Endothelial cell of umbilical vein (primary cell): ENCODE measurements around the gene MALT1. TPM values are rescaled to one million over a fixed set of nuclear protein-coding genes. Genes with fewer than 3 reads are reported as not detected.

Experiments used
- BruUV-seq: library from RNA; stranded (reverse); fragments of 400-500 nt; replicated peaks from 2 replicates; lab custom pipeline; 2021; lab: Mats Ljungman, UMichigan
- CTCF ChIA-PET: fragments of 300-600, 350-600 bp; sonication (Branson Sonifier 250); formaldehyde crosslinking; loops from one replicate; lab custom pipeline; 2021; ENCODE audit warnings: antibody characterized with exemption, inconsistent platforms; lab: Charles Lee
- POLR2A ChIA-PET: fragments of 300-600, 350-600 bp; sonication (Branson Sonifier 250); formaldehyde crosslinking; loops from one replicate; lab custom pipeline; 2021; ENCODE audit warnings: antibody characterized with exemption, inconsistent platforms; lab: Charles Lee
- DNase-seq: peaks from one replicate; pipeline ENCODE4 v3.0.0-alpha.2; 2011; ENCODE audit warnings: low read depth, low spot score
- FAIRE-seq: peaks from 2 replicates; lab custom pipeline; 2011; peaks lifted over from hg19 to GRCh38; lab: Jason Lieb, UNC
- H2AFZ ChIP-seq: 2 replicates; pipeline ENCODE4 v1.6.0; 2012; ENCODE audit warnings: low read depth, low read length, control low read depth, inconsistent platforms
- H3K27ac ChIP-seq: 2 replicates; pipeline ENCODE4 v1.5.1; 2011; ENCODE audit warnings: low read depth, mild to moderate bottlenecking, control low read depth, low read length, moderate library complexity; ENCODE audit not compliant: insufficient read depth
- H3K27me3 ChIP-seq, 2 experiments: 2 replicates each; pipeline versions ENCODE4 v1.6.0 to v1.6.1; 2011; ENCODE audit warnings: low read length in 2 of 2, mixed read lengths in 1 of 2; ENCODE audit not compliant: control insufficient read depth in 2 of 2, insufficient read depth in 2 of 2
- H3K36me3 ChIP-seq, 2 experiments: 2 replicates in 1 of 2; 3 replicates in 1 of 2; pipeline ENCODE4 v1.5.1; 2011; ENCODE audit warnings: low read length in 2 of 2, mild to moderate bottlenecking in 1 of 2, moderate library complexity in 1 of 2; ENCODE audit not compliant: control insufficient read depth in 2 of 2, insufficient read depth in 2 of 2; ENCODE audit errors: extremely low read depth in 1 of 2
- H3K4me1 ChIP-seq: 3 replicates; pipeline ENCODE4 v1.5.1; 2011; ENCODE audit warnings: mild to moderate bottlenecking, low read length; ENCODE audit not compliant: control insufficient read depth, insufficient read depth; ENCODE audit errors: extremely low read depth
- H3K4me2 ChIP-seq: 2 replicates; pipeline ENCODE4 v1.6.1; 2011; ENCODE audit warnings: low read length, control low read depth, mixed read lengths; ENCODE audit not compliant: insufficient read depth
- H3K4me3 ChIP-seq, 3 experiments: fragments of 200-600 bp in 1 of 3; sonication (generic), shearing (Covaris generic) in 1 of 3; replicated peaks in 1 of 3; 2 replicates each; pipeline ENCODE4 v1.5.1; 2011 to 2016; ENCODE audit warnings: control low read depth in 3 of 3, low read length in 3 of 3, mild to moderate bottlenecking in 2 of 3, inconsistent platforms in 1 of 3, low read depth in 1 of 3, moderate library complexity in 1 of 3; ENCODE audit not compliant: insufficient read depth in 1 of 3
- H3K79me2 ChIP-seq: 2 replicates; pipeline ENCODE4 v1.6.0; 2012; ENCODE audit warnings: low read length, inconsistent platforms; ENCODE audit not compliant: control insufficient read depth, insufficient read depth
- H3K9ac ChIP-seq: replicated peaks from 2 replicates; pipeline ENCODE3; 2011; ENCODE audit warnings: low read length, control low read depth; ENCODE audit not compliant: insufficient read depth; ENCODE audit errors: extremely low read depth
- H3K9me1 ChIP-seq: replicated peaks from 3 replicates; pipeline ENCODE4 v1.6.0; 2011; ENCODE audit warnings: mild to moderate bottlenecking, low read length; ENCODE audit not compliant: control insufficient read depth, insufficient read depth; ENCODE audit errors: extremely low read depth
- H3K9me3 ChIP-seq: replicated peaks from 2 replicates; pipeline ENCODE4 v1.5.1; 2012; ENCODE audit warnings: low read length, inconsistent platforms; ENCODE audit not compliant: control insufficient read depth, insufficient read depth
- H4K20me1 ChIP-seq: replicated peaks from 2 replicates; pipeline ENCODE3; 2011; ENCODE audit warnings: mild to moderate bottlenecking, low read length; ENCODE audit not compliant: control insufficient read depth, insufficient read depth; ENCODE audit errors: extremely low read depth
- EZH2 ChIP-seq: IDR thresholded peaks from 2 replicates; pipeline ENCODE4 v1.6.1; 2012; ENCODE audit warnings: borderline replicate concordance, low read depth, mild to moderate bottlenecking, moderate library complexity, low read length, inconsistent platforms; ENCODE audit not compliant: severe bottlenecking
- FOS ChIP-seq: IDR thresholded peaks from 2 replicates; pipeline ENCODE4 v1.6.1; 2011; ENCODE audit warnings: mild to moderate bottlenecking, low read length, moderate library complexity, borderline replicate concordance; ENCODE audit not compliant: insufficient read depth
- GATA2 ChIP-seq: IDR thresholded peaks from 2 replicates; pipeline ENCODE4 v1.7.0; 2011; ENCODE audit warnings: low read depth, mild to moderate bottlenecking, moderate library complexity, mixed read lengths, low read length; ENCODE audit not compliant: insufficient read length, insufficient read depth
- JUN ChIP-seq: IDR thresholded peaks from 2 replicates; pipeline ENCODE4 v1.6.1; 2011; ENCODE audit warnings: borderline replicate concordance, low read depth; ENCODE audit not compliant: insufficient read length, insufficient read depth
- MYC ChIP-seq: IDR thresholded peaks from one replicate; pipeline ENCODE4 v1.6.1; 2011; ENCODE audit warnings: mild to moderate bottlenecking, low read depth, low read length
- POLR2A ChIP-seq: IDR thresholded peaks from 2 replicates; pipeline ENCODE4 v1.6.1; 2012; ENCODE audit warnings: low read depth, mild to moderate bottlenecking, control low read depth, low read length
- POLR2AphosphoS5 ChIP-seq: IDR thresholded peaks from 2 replicates; pipeline ENCODE4 v1.6.1; 2012; ENCODE audit warnings: low read depth, mild to moderate bottlenecking, control low read depth, low read length, moderate library complexity; ENCODE audit not compliant: insufficient read depth
- dilution Hi-C: fragments of 300-500 bp; cut with MboI; formaldehyde crosslinking; loops from one replicate; pipeline ENCODE4 v1.15.0; 2019; ENCODE audit warnings: low sequenced_read_pairs; ENCODE audit not compliant: extremely low pct_ligation_motif_present
- intact Hi-C: fragments of 100-400 bp; cut with micrococcal nuclease; formaldehyde crosslinking; loops from one replicate; pipeline ENCODE4 v1.10.0; 2022
- polyA plus RNA-seq, 4 experiments: library from polyadenylated mRNA; depleted of rRNA in 3 of 4; stranded (reverse) in 3 of 4; unstranded in 1 of 4; fragments of >200 nt; gene quantifications; 2 replicates each; pipeline versions ENCODE4 v1.2.1 to v1.2.3, GENCODE V29; 2011 to 2012; ENCODE audit warnings: missing spikeins in 1 of 4
- total RNA-seq: library from RNA; stranded (reverse); gene quantifications from 2 replicates; pipeline ENCODE4 v1.2.3, GENCODE V29; 2021
- TF ChIP-seq, protein P1 (sequence below): IDR thresholded peaks from 2 replicates; pipeline ENCODE4 v1.6.1; 2011; ENCODE audit not compliant: insufficient read depth, insufficient read length
- TF ChIP-seq, protein P2 (sequence below), 2 donors: IDR thresholded peaks; 1 replicate in 1 of 2; 2 replicates in 1 of 2; pipeline ENCODE4 v1.5.1; 2011; ENCODE audit warnings: low read length in 2 of 2, mild to moderate bottlenecking in 2 of 2, moderate library complexity in 2 of 2, control low read depth in 1 of 2, inconsistent platforms in 1 of 2, low read depth in 1 of 2; ENCODE audit not compliant: insufficient read depth in 1 of 2; ENCODE audit errors: extremely low read depth in 1 of 2

Gene MALT1
- total and polyA plus RNA-seq, 2 donors (not counting 3 experiments of a cell fraction or from before 2014, with no cell fraction given) = 2.8 to 5.1 TPM

DNA sequence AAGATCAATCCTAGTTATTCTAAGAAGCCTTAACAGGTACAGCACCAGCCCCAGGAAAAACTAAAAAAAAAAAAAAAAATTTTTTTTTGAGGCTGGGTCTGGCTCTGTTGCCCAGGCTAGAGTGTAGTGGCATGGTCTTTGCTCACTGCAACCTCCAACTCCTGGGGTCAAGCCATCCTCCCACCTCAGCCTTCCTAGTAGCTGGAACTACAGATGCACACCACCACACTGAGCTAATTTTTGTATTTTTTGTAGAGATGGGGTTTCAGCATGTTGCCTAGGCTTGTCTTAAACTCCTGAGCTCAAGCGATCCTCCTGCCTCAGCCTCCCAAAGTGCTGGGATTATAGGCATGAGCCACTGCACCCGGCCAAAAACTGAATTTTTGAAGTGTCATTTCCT, 32.0 kb upstream of the MALT1 start:
- intact Hi-C loops = no loop called here
- Histone ChIP-seq H3K27ac (no peak overlapping the region), H3K4me1 (no peaks in the 10 kb centered on the region), H3K9ac (no peak overlapping the region), H3K4me3 (no peak overlapping the region), H3K79me2 (no peaks in the 10 kb centered on the region), H3K27me3 (peaks cover 0 to 3% of the 10 kb centered on the region in 2 experiments), H3K36me3 (no peaks in the 10 kb centered on the region), H4K20me1 (no peaks in the 10 kb centered on the region), H2AFZ (no peak overlapping the region), H3K9me1 (no peaks in the 10 kb centered on the region), H3K4me2 (no peak overlapping the region), H3K9me3 (no peaks in the 10 kb centered on the region)
- no peak for DNase-seq
- FAIRE-seq = no peak
- CTCF ChIA-PET = no interaction called here
- dilution Hi-C loops = no loop called here
- TF ChIP-seq POLR2A (no peak), FOS (no peak), GATA2 (no peak), JUN (no peak), POLR2AphosphoS5 (no peak), MYC (no peak), EZH2 (no peak)
- TF ChIP-seq, protein P1, sequence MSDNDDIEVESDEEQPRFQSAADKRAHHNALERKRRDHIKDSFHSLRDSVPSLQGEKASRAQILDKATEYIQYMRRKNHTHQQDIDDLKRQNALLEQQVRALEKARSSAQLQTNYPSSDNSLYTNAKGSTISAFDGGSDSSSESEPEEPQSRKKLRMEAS = no peak
- TF ChIP-seq, protein P2, sequence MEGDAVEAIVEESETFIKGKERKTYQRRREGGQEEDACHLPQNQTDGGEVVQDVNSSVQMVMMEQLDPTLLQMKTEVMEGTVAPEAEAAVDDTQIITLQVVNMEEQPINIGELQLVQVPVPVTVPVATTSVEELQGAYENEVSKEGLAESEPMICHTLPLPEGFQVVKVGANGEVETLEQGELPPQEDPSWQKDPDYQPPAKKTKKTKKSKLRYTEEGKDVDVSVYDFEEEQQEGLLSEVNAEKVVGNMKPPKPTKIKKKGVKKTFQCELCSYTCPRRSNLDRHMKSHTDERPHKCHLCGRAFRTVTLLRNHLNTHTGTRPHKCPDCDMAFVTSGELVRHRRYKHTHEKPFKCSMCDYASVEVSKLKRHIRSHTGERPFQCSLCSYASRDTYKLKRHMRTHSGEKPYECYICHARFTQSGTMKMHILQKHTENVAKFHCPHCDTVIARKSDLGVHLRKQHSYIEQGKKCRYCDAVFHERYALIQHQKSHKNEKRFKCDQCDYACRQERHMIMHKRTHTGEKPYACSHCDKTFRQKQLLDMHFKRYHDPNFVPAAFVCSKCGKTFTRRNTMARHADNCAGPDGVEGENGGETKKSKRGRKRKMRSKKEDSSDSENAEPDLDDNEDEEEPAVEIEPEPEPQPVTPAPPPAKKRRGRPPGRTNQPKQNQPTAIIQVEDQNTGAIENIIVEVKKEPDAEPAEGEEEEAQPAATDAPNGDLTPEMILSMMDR (IDR thresholded peaks at IDR 0.05; ENCODE audit: extremely low read depth in 1 of 2, insufficient read depth in 1 of 2, low read depth in 1 of 2, low read length in 2 of 2) = no peak
- POLR2A ChIA-PET = no interaction called here
- no TSS peak for BruUV-seq
